PC-3 (cell line): ENCODE results near the gene TFRC. TPM values are rescaled to one million over a fixed set of nuclear protein-coding genes. Genes with fewer than 3 reads are reported as not detected.

ENCODE experiments used
- ATAC-seq: fragments of 200-7000 bp; cut with Tn5 transposase; 2 replicates; pipeline ENCODE4 v1.9.1; 2020; ENCODE audit warnings: mild to moderate bottlenecking, moderate library complexity
- BruUV-seq: library from RNA; stranded (reverse); fragments of 400-500 nt; replicated peaks from 2 replicates; lab custom pipeline; 2021; lab: Mats Ljungman, UMichigan
- CTCF ChIA-PET: fragments of 300-600 bp; sonication (Branson Sonifier 250); formaldehyde crosslinking; loops from one replicate; lab custom pipeline; 2022; ENCODE audit warnings: antibody characterized with exemption; lab: Charles Lee
- POLR2A ChIA-PET: fragments of 300-600 bp; sonication (Branson Sonifier 250); formaldehyde crosslinking; loops from one replicate; lab custom pipeline; 2022; ENCODE audit warnings: antibody characterized with exemption; ENCODE audit not compliant: unreplicated experiment; lab: Charles Lee
- DNase-seq: peaks from one replicate; pipeline ENCODE4 v3.0.0-alpha.2; 2015
- H2AFZ ChIP-seq: fragments of 300-600 bp; sonication (generic); 2 replicates; pipeline ENCODE4 v1.6.0; 2016; ENCODE audit warnings: antibody characterized with exemption, low read length
- H3F3A ChIP-seq: fragments of 300-600 bp; sonication (generic); one replicate; pipeline ENCODE4 v1.6.0; 2017; ENCODE audit warnings: antibody characterized with exemption, low read length, control low read depth, mild to moderate bottlenecking; ENCODE audit not compliant: unreplicated experiment
- H3K27ac ChIP-seq: fragments of 300-600 bp; sonication (generic); 2 replicates; pipeline ENCODE4 v1.5.1; 2016; ENCODE audit warnings: mild to moderate bottlenecking, low read length
- H3K27me3 ChIP-seq: fragments of 300-600 bp; sonication (generic); 2 replicates; pipeline ENCODE4 v1.6.1; 2016; ENCODE audit warnings: low read length, mixed read lengths
- H3K36me3 ChIP-seq: fragments of 300-600 bp; sonication (generic); 2 replicates; pipeline ENCODE4 v1.6.1; 2016; ENCODE audit warnings: low read depth, mixed run types, low read length, mixed read lengths
- H3K4me1 ChIP-seq: fragments of 300-600 bp; sonication (generic); 2 replicates; pipeline ENCODE4 v1.5.1; 2016; ENCODE audit warnings: low read length; ENCODE audit not compliant: insufficient read depth
- H3K4me2 ChIP-seq: fragments of 300-600 bp; sonication (generic); 2 replicates; pipeline ENCODE4 v1.6.0; 2016; ENCODE audit warnings: low read length
- H3K4me3 ChIP-seq: fragments of 300-600 bp; sonication (generic); 2 replicates; pipeline ENCODE4 v1.5.1; 2016; ENCODE audit warnings: mild to moderate bottlenecking, low read length, mixed read lengths
- H3K79me2 ChIP-seq: fragments of 300-600 bp; sonication (generic); 2 replicates; pipeline ENCODE4 v1.6.1; 2017; ENCODE audit warnings: low read length, mixed read lengths
- H3K9ac ChIP-seq: fragments of 300-600 bp; sonication (generic); 2 replicates; pipeline ENCODE4 v1.6.0; 2016; ENCODE audit warnings: mild to moderate bottlenecking, low read length
- H3K9me2 ChIP-seq: fragments of 300-600 bp; sonication (generic); replicated peaks from 2 replicates; pipeline ENCODE4 v1.6.1; 2016; ENCODE audit warnings: mixed run types, low read length, mixed read lengths
- H3K9me3 ChIP-seq: fragments of 300-600 bp; sonication (generic); 2 replicates; pipeline ENCODE4 v1.6.1; 2016; ENCODE audit warnings: low read length, mixed read lengths
- H4K20me1 ChIP-seq: fragments of 300-600 bp; sonication (generic); 2 replicates; pipeline ENCODE4 v1.6.1; 2016; ENCODE audit warnings: low read length, mixed read lengths
- EZH2 ChIP-seq: fragments of 300-600 bp; sonication (generic); IDR thresholded peaks from one replicate; pipeline ENCODE4 v1.6.1; 2017; ENCODE audit warnings: antibody characterized with exemption, mild to moderate bottlenecking, low read length; ENCODE audit not compliant: unreplicated experiment
- EZH2phosphoT487 ChIP-seq: fragments of 300-600 bp; sonication (generic); IDR thresholded peaks from 2 replicates; pipeline ENCODE4 v1.6.1; 2018; ENCODE audit warnings: mild to moderate bottlenecking, antibody characterized with exemption, low read length, borderline replicate concordance
- intact Hi-C: fragments of 100-400 bp; cut with micrococcal nuclease; formaldehyde crosslinking; loops from 2 replicates; pipeline ENCODE4 v1.9.0; 2023
- total RNA-seq: library from RNA; depleted of rRNA; stranded (reverse); fragments of >200 nt; gene quantifications from 2 replicates; pipeline ENCODE4 v1.2.3, GENCODE V29; 2014
- TF ChIP-seq, protein P1 (sequence below): fragments of 300-600 bp; sonication (generic); conservative IDR thresholded peaks from 2 replicates; pipeline ENCODE4 v1.5.1; 2017; ENCODE audit warnings: antibody characterized with exemption, low read depth, mild to moderate bottlenecking, low read length

The TFRC gene
- total RNA-seq, 1 experiment from 2014 or later = 287 TPM

DNA sequence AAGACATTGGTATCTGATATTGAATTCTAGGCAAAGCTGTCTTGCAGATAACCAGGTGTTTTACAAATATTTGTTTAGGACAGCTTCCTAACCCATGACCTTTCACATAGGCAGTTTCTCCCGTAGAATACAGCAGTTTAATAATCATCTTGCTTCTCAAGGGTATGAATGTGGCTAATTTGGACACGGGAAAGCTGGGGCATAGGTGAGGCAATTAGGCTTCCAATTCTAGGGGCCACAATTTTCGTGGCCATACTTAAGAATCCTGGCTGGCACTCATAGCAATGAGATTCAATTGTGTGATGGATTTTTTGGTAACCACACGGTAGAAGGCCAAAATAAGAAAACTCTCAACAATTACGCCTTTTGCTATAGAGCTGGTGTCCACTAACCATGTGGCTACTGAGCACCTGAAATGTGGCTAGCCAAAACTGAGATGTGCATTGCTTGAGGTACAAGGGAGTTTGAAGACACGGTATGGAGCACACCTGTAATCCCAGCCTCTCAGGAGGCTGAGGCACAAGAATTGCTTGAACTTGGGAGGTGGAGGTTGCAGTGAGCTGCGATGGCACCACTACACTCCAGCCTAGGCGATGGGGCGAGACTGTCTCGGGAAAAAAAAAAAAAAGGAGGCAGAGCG lies 34.4 kb downstream of the TFRC start:
- no TSS peak for BruUV-seq
- H3K27me3 ChIP-seq = no peaks in the 10 kb centered on the region
- intact Hi-C loops = no loop called here
- H3K9ac ChIP-seq = no peak overlapping the region
- ChIA-PET CTCF (interaction anchor here (0.6 kb wide), 1 partner anchor 31 kb away, joined by 10 read pairs; no protein-coding TSS in a partner anchor), POLR2A (no interaction called here)
- H4K20me1 ChIP-seq = peaks cover 7% of the 10 kb centered on the region; the same call in 1 of the 2 replicates
- TF ChIP-seq EZH2phosphoT487 (no peak), EZH2 (no peak)
- TF ChIP-seq, protein P1, sequence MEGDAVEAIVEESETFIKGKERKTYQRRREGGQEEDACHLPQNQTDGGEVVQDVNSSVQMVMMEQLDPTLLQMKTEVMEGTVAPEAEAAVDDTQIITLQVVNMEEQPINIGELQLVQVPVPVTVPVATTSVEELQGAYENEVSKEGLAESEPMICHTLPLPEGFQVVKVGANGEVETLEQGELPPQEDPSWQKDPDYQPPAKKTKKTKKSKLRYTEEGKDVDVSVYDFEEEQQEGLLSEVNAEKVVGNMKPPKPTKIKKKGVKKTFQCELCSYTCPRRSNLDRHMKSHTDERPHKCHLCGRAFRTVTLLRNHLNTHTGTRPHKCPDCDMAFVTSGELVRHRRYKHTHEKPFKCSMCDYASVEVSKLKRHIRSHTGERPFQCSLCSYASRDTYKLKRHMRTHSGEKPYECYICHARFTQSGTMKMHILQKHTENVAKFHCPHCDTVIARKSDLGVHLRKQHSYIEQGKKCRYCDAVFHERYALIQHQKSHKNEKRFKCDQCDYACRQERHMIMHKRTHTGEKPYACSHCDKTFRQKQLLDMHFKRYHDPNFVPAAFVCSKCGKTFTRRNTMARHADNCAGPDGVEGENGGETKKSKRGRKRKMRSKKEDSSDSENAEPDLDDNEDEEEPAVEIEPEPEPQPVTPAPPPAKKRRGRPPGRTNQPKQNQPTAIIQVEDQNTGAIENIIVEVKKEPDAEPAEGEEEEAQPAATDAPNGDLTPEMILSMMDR = no peak
- ATAC-seq = no peak
- no peaks in the 10 kb centered on the region for H3F3A ChIP-seq
- H3K9me2 ChIP-seq = no peaks in the 10 kb centered on the region
- H2AFZ ChIP-seq = no peak overlapping the region
- no peak overlapping the region for H3K27ac ChIP-seq
- no peaks in the 10 kb centered on the region for H3K4me1 ChIP-seq
- H3K79me2 ChIP-seq = no peaks in the 10 kb centered on the region
- no peak for DNase-seq
- H3K4me3 ChIP-seq = no peak overlapping the region
- H3K9me3 ChIP-seq = no peaks in the 10 kb centered on the region
- H3K36me3 ChIP-seq = peaks cover 42% of the 10 kb centered on the region
- no peak overlapping the region for H3K4me2 ChIP-seq

DNA sequence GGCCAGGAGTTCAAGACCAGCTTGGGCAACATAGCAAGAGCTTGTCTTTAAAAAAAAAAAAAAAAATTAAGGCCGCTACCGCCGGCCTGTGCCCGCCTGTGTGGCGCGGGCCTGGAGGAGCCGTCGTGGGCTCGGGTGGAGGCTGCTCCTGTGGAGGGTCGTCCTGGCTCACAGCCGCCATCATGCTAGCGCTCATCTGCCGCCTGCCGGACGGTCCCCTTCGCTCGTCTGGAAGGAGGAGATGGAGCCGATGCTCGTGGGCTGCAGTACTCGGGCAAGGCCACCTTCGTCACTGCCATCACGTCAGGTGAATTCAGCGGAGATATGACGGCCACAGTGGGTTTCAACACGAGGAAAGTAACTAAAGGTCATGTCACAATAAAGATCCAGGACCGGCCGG lies 37.4 kb downstream of the TFRC start:
- intact Hi-C loops = no loop called here

DNA sequence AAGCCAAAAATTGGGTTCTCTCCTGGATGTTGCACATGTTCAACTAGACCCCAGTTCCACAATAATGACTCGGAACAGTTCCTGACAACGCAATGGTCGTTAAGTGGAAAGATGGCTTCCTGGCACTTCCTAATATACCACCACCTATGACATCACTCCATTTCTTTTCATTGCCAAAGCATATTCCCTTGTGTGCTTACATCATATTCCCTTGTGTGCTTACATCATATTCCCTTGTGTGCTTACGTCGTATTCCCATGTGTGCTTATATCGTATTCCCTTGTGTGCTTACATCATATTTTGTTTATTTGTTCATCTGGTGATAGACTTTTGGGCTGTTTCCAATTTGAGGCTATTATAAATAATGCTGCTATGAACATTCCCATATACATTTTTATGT lies 39.2 kb downstream of the TFRC start:
- H3K4me3 ChIP-seq = no peak overlapping the region
- no peak for ATAC-seq

More for the DNA sequence above, 37.4 kb downstream of the TFRC start:
- Histone ChIP-seq H3K27me3 (no peaks in the 10 kb centered on the region), H4K20me1 (no peaks in the 10 kb centered on the region), H3K4me1 (no peaks in the 10 kb centered on the region), H3F3A (no peaks in the 10 kb centered on the region), H3K36me3 (peaks cover 14% of the 10 kb centered on the region), H2AFZ (no peak overlapping the region), H3K79me2 (no peaks in the 10 kb centered on the region), H3K9ac (no peak overlapping the region), H3K27ac (no peak overlapping the region), H3K9me3 (no peaks in the 10 kb centered on the region), H3K4me3 (no peak overlapping the region), H3K4me2 (no peak overlapping the region), H3K9me2 (no peaks in the 10 kb centered on the region)
- ChIA-PET CTCF (no interaction called here), POLR2A (no interaction called here)
- TF ChIP-seq, protein P1 = no peak
- TF ChIP-seq EZH2 = no peak
- no peak for TF ChIP-seq EZH2phosphoT487
- DNase-seq (no peak), ATAC-seq (no peak)
- no TSS peak for BruUV-seq

More for the DNA sequence above, 39.2 kb downstream of the TFRC start:
- H3K9me2 ChIP-seq = no peaks in the 10 kb centered on the region
- BruUV-seq = no TSS peak
- H3K27me3 ChIP-seq = no peaks in the 10 kb centered on the region
- DNase-seq = no peak
- H4K20me1 ChIP-seq = no peaks in the 10 kb centered on the region
- no peak overlapping the region for H2AFZ ChIP-seq
- ChIA-PET CTCF (no interaction called here), POLR2A (no interaction called here)
- H3F3A ChIP-seq = no peaks in the 10 kb centered on the region
- no peaks in the 10 kb centered on the region for H3K9me3 ChIP-seq
- intact Hi-C loops = no loop called here
- no peaks in the 10 kb centered on the region for H3K79me2 ChIP-seq
- H3K9ac ChIP-seq = no peak overlapping the region
- no peaks in the 10 kb centered on the region for H3K4me1 ChIP-seq
- H3K27ac ChIP-seq = no peak overlapping the region
- TF ChIP-seq, protein P1 = no peak
- no peak for TF ChIP-seq EZH2
- no peak for TF ChIP-seq EZH2phosphoT487
- no peak overlapping the region for H3K4me2 ChIP-seq
- H3K36me3 ChIP-seq = no peaks in the 10 kb centered on the region
